Transverse colon (tissue), 4 donors: ENCODE results near the gene B3GNT3. TPM values are rescaled to one million over a fixed set of nuclear protein-coding genes. Genes with fewer than 3 reads are reported as not detected.

ENCODE experiments used
- DNase-seq: peaks from one replicate; pipeline ENCODE4 v3.0.0-alpha.2; 2019
- H3K27ac ChIP-seq, 4 donors: fragments of 200-600 bp; sonication (generic); 2 replicates each; pipeline ENCODE4 v1.5.1; 2016 to 2018; ENCODE audit warnings: inconsistent platforms in 4 of 4
- H3K27me3 ChIP-seq: fragments of 200-600 bp; sonication (generic); 2 replicates; pipeline ENCODE4 v1.5.1; 2017; ENCODE audit warnings: inconsistent platforms
- H3K36me3 ChIP-seq, 4 donors: fragments of 200-600 bp; sonication (generic); 2 replicates each; pipeline ENCODE4 v1.5.1; 2017 to 2019; ENCODE audit warnings: inconsistent platforms in 4 of 4
- H3K4me1 ChIP-seq, 4 donors: fragments of 200-600 bp; sonication (generic); 2 replicates each; pipeline ENCODE4 v1.5.1; 2017 to 2020; ENCODE audit warnings: inconsistent platforms in 4 of 4
- H3K4me3 ChIP-seq, 4 donors: fragments of 200-600 bp; sonication (generic); 1 replicate in 1 of 4; 2 replicates in 3 of 4; pipeline versions ENCODE4 v1.5.1 to v1.6.1; 2017 to 2019; ENCODE audit warnings: inconsistent platforms in 4 of 4
- H3K9me3 ChIP-seq, 2 donors: fragments of 200-600 bp; sonication (generic); 2 replicates each; pipeline ENCODE4 v1.5.1; 2017 to 2019; ENCODE audit warnings: inconsistent platforms in 2 of 2
- EP300 ChIP-seq: sonication (generic); formaldehyde crosslinking; IDR thresholded peaks from one replicate; pipeline ENCODE4 v1.6.1; 2017; ENCODE audit warnings: antibody characterized with exemption, low read depth
- POLR2A ChIP-seq: fragments of 450-650 bp; IDR thresholded peaks from one replicate; pipeline ENCODE4 v1.6.1; 2016; ENCODE audit warnings: antibody characterized with exemption, mild to moderate bottlenecking, moderate library complexity
- POLR2AphosphoS5 ChIP-seq, 3 donors: sonication (generic); formaldehyde crosslinking; IDR thresholded peaks; one replicate each; pipeline ENCODE4 v1.6.1; 2016; ENCODE audit warnings: antibody characterized with exemption in 3 of 3
- WGBS, 2 donors: methylation state at CpG; one replicate each; pipeline ENCODE4 v1.1.5; 2018; ENCODE audit warnings: low coverage in 1 of 2; 5-methylcytosine and 5-hydroxymethylcytosine counted together
- in situ Hi-C, 4 donors: fragments of 200-750 bp; cut with MboI; loops; one replicate each; pipeline versions ENCODE4 v1.15.0 to v1.15.1; 2017; ENCODE audit warnings: low sequenced_read_pairs in 3 of 4, low pct_ligation_motif_present in 1 of 4, low pct_unique_long_range_greater_than_20kb in 1 of 4
- intact Hi-C: fragments of 100-400 bp; cut with DNase I; formaldehyde crosslinking; loops from one replicate; pipeline ENCODE4 v1.15.1; 2023; ENCODE audit warnings: low total_unique reads
- total RNA-seq, 4 donors: library from RNA; depleted of rRNA; stranded (reverse); fragments of >200 nt; gene quantifications; one replicate each; pipeline ENCODE4 v1.1.0, GENCODE V29; 2016
- TF ChIP-seq, protein P1 (sequence below), 5 experiments: fragments of 200-600 bp in 3 of 5; fragments of 450-650 bp in 2 of 5; sonication (generic) in 3 of 5; IDR thresholded peaks; 1 replicate in 2 of 5; 2 replicates in 3 of 5; pipeline ENCODE4 v1.5.1; 2016 to 2017; ENCODE audit warnings: antibody characterized with exemption in 5 of 5, inconsistent platforms in 3 of 5, mild to moderate bottlenecking in 2 of 5, moderate library complexity in 1 of 5

B3GNT3 gene
- total RNA-seq, 4 donors from 2014 or later: 52.1 to 180 (median 144) TPM

- intact Hi-C loops (no loop called here), in situ Hi-C loops (loop anchor here in 1 of 4 donors (10.0 kb wide), 1 partner anchor 60 kb away; no protein-coding TSS in a partner anchor)
- Histone ChIP-seq H3K27ac (peak overlapping the region in 2 of 4 donors; percentile 68 to 78), H3K4me1 (peaks cover 6 to 16% (median 10%) of the 10 kb centered on the region in 4 donors), H3K9me3 (no peaks in the 10 kb centered on the region), H3K36me3 (no peaks in the 10 kb centered on the region), H3K4me3 (no peak overlapping the region), H3K27me3 (no peaks in the 10 kb centered on the region)
- WGBS, 2 donors: 84 to 100% methylated on average over 3 to 7 of the region's 7 CpGs
- no peak for TF ChIP-seq POLR2A
- no peak for TF ChIP-seq EP300
- TF ChIP-seq, protein P1, sequence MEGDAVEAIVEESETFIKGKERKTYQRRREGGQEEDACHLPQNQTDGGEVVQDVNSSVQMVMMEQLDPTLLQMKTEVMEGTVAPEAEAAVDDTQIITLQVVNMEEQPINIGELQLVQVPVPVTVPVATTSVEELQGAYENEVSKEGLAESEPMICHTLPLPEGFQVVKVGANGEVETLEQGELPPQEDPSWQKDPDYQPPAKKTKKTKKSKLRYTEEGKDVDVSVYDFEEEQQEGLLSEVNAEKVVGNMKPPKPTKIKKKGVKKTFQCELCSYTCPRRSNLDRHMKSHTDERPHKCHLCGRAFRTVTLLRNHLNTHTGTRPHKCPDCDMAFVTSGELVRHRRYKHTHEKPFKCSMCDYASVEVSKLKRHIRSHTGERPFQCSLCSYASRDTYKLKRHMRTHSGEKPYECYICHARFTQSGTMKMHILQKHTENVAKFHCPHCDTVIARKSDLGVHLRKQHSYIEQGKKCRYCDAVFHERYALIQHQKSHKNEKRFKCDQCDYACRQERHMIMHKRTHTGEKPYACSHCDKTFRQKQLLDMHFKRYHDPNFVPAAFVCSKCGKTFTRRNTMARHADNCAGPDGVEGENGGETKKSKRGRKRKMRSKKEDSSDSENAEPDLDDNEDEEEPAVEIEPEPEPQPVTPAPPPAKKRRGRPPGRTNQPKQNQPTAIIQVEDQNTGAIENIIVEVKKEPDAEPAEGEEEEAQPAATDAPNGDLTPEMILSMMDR (IDR thresholded peaks at IDR 0.05): no peak
- TF ChIP-seq POLR2AphosphoS5 (IDR thresholded peaks at IDR 0.05): no peak
- DNase-seq: no peak
These were observed 30.6 kb upstream of the B3GNT3 start for GRCh38 chr19:17764348-17764747.

GRCh38 chr19:17765069-17765618 is 29.8 kb upstream of the B3GNT3 start:
- DNase-seq: peak; percentile 86
- in situ Hi-C loops: loop anchor here in 1 of 4 donors (10.0 kb wide), 1 partner anchor 60 kb away; no protein-coding TSS in a partner anchor
- peaks cover 6 to 16% (median 10%) of the 10 kb centered on the region in 4 donors for H3K4me1 ChIP-seq
- intact Hi-C loops: loop anchor here (1.0 to 5.0 kb wide), 2 partner anchors 43 to 63 kb away; no protein-coding TSS in a partner anchor
- H3K4me3 ChIP-seq: no peak overlapping the region
- no peaks in the 10 kb centered on the region for H3K36me3 ChIP-seq
- 29 to 41% methylated on average over 3 to 12 of the region's 12 CpGs for WGBS, 2 donors
- H3K9me3 ChIP-seq: no peaks in the 10 kb centered on the region
- TF ChIP-seq POLR2AphosphoS5 (IDR thresholded peaks at IDR 0.05) (peak in 2 of 3 donors; percentile 18 to 54), POLR2A (no peak)
- H3K27ac ChIP-seq: peak overlapping the region; percentile 68 to 82 (median 74)
- H3K27me3 ChIP-seq: no peaks in the 10 kb centered on the region

GRCh38 chr19:17766543-17767131 is 28.3 kb upstream of the B3GNT3 start:
- in situ Hi-C loops: loop anchor here in 1 of 4 donors (10.0 kb wide), 1 partner anchor 62 kb away; no protein-coding TSS in a partner anchor
- peaks cover 6 to 16% (median 10%) of the 10 kb centered on the region in 4 donors for H3K4me1 ChIP-seq
- no peaks in the 10 kb centered on the region for H3K36me3 ChIP-seq
- WGBS, 2 donors: 29 to 30% methylated on average over 2 to 28 of the region's 29 CpGs
- intact Hi-C loops: loop anchor here (5.0 kb wide), 1 partner anchor 64 kb away; no protein-coding TSS in a partner anchor
- no peaks in the 10 kb centered on the region for H3K9me3 ChIP-seq
- H3K4me3 ChIP-seq: no peak overlapping the region
- peak; percentile 94 for DNase-seq
- H3K27me3 ChIP-seq: no peaks in the 10 kb centered on the region
- TF ChIP-seq EP300: no peak
- peak in 2 of 3 donors; percentile 56 to 59 for TF ChIP-seq POLR2AphosphoS5 (IDR thresholded peaks at IDR 0.05)
- TF ChIP-seq, protein P1 (IDR thresholded peaks at IDR 0.05): peak; percentile 75 to 91 (median 79)
- peak overlapping the region; percentile 49 to 68 (median 60) for H3K27ac ChIP-seq

GRCh38 chr19:17767559-17767958 is 27.4 kb upstream of the B3GNT3 start:
- in situ Hi-C loops: loop anchor here in 1 of 4 donors (10.0 kb wide), 1 partner anchor 63 kb away; no protein-coding TSS in a partner anchor
- Histone ChIP-seq H3K9me3 (no peaks in the 10 kb centered on the region), H3K27me3 (no peaks in the 10 kb centered on the region), H3K4me3 (no peak overlapping the region), H3K4me1 (peaks cover 6 to 16% (median 10%) of the 10 kb centered on the region in 4 donors), H3K27ac (no peak overlapping the region), H3K36me3 (no peaks in the 10 kb centered on the region)
- no peak for TF ChIP-seq EP300
- TF ChIP-seq, protein P1 (IDR thresholded peaks at IDR 0.05): no peak
- TF ChIP-seq POLR2A: no peak
- no peak for TF ChIP-seq POLR2AphosphoS5 (IDR thresholded peaks at IDR 0.05)
- no peak for DNase-seq
- intact Hi-C loops: loop anchor here (5.0 kb wide), 1 partner anchor 65 kb away; no protein-coding TSS in a partner anchor
- WGBS, 2 donors: 38 to 43% methylated on average over 1 of the region's 1 CpG
